Measurements from ENCODE around the gene VAV3. TPM values are rescaled to one million over a fixed set of nuclear protein-coding genes. Genes with fewer than 3 reads are reported as not detected.

VAV3 gene
- total and polyA plus RNA-seq, 9 of the 15 experiments (the other 6 are each of a cell fraction or from before 2014, with no cell fraction given), result not detected

GRCh38 chr1:107657356-107657755 lies 307.6 kb downstream of the VAV3 start (continued):
- no peak for TF ChIP-seq ZNF24 (IDR thresholded peaks at IDR 0.05)

- CTCF ChIA-PET (ENCODE audit: low intra/inter-chr PET ratio), result no interaction called here
- in situ Hi-C loops (cut with MboI), result no loop called here
- no peak for ATAC-seq
- TF ChIP-seq NONO (IDR thresholded peaks at IDR 0.05; ENCODE audit: low read depth in 2 of 2, low read length in 1 of 2) (no peak), ZNF668 (CRISPR knock-in tag; IDR thresholded peaks at IDR 0.05) (no peak), ZNF785 (CRISPR knock-in tag; IDR thresholded peaks at IDR 0.05) (no peak), DNMT1 (IDR thresholded peaks at IDR 0.05) (no peak), PTRF (tag; IDR thresholded peaks at IDR 0.05) (no peak), ZNF740 (CRISPR knock-in tag; IDR thresholded peaks at IDR 0.05) (no peak), ZNF740 (tag; IDR thresholded peaks at IDR 0.05) (no peak), NFIX (CRISPR knock-in tag; IDR thresholded peaks at IDR 0.05; ENCODE audit: low read depth) (no peak), ZBTB11 (CRISPR knock-in tag; IDR thresholded peaks at IDR 0.05) (no peak), ZNF146 (CRISPR knock-in tag; IDR thresholded peaks at IDR 0.05; ENCODE audit: unreplicated experiment) (no peak), TEAD4 (IDR thresholded peaks at IDR 0.05; ENCODE audit: low read length) (no peak), TEAD4 (CRISPR knock-in tag; IDR thresholded peaks at IDR 0.05; ENCODE audit: borderline replicate concordance) (no peak), ARID3A (IDR thresholded peaks at IDR 0.05; ENCODE audit: borderline replicate concordance, low read depth, low read length) (no peak), POLR2AphosphoS5 (IDR thresholded peaks at IDR 0.05; ENCODE audit: control insufficient read depth, insufficient read depth, low read depth, low read length) (no peak), FUS (optimal IDR thresholded peaks at IDR 0.05; ENCODE audit: low read depth, low read length) (no peak), NFXL1 (CRISPR knock-in tag; IDR thresholded peaks at IDR 0.05) (no peak)
Observed at GRCh38 chr1:107653765-107654164, 311.2 kb downstream of the VAV3 start.

More at GRCh38 chr1:107653765-107654164, 311.2 kb downstream of the VAV3 start:
- WGBS (ENCODE audit: insufficient coverage, low coverage, missing lambda C conversion rate), result 0% methylated on average over 2 of the region's 2 CpGs
- H3K27me3 ChIP-seq (ENCODE audit: control insufficient read depth in 2 of 2, insufficient read depth in 2 of 2, low read length in 2 of 2), result no peaks in the 10 kb centered on the region
- H3K9me3 ChIP-seq (replicated peaks; ENCODE audit: control insufficient read depth, insufficient read depth, low read depth, low read length), result no peaks in the 10 kb centered on the region
- intact Hi-C loops (cut with micrococcal nuclease), result no loop called here
- H4K20me1 ChIP-seq (replicated peaks; ENCODE audit: control insufficient read depth, insufficient read depth, low read length), result no peaks in the 10 kb centered on the region
- POLR2A ChIA-PET, result no interaction called here
- no peak overlapping the region for H3K4me3 ChIP-seq
- DNase-seq (ENCODE audit: extremely low read depth in 1 of 4, low spot score in 3 of 4), result no peak
- no peaks in the 10 kb centered on the region for H3K4me1 ChIP-seq (replicated peaks in 1 of 2; ENCODE audit: control insufficient read depth in 2 of 2, insufficient read depth in 2 of 2, low read length in 2 of 2)
- H3K4me2 ChIP-seq (ENCODE audit: insufficient read depth, low read length), result no peak overlapping the region
- no peaks in the 10 kb centered on the region for H3K36me3 ChIP-seq (ENCODE audit: control insufficient read depth, insufficient read depth, low read length)
- no peak overlapping the region for H3K27ac ChIP-seq (ENCODE audit: extremely low read depth, low read depth, low read length)
- H3K79me2 ChIP-seq (ENCODE audit: control insufficient read depth, insufficient read depth, low read length), result no peaks in the 10 kb centered on the region
- H2AFZ ChIP-seq (ENCODE audit: low read depth, low read length), result no peak overlapping the region
- no TSS peak for BruUV-seq (replicated peaks)
- H3K9ac ChIP-seq (ENCODE audit: insufficient read depth in 1 of 2, low read depth in 2 of 2, low read length in 2 of 2), result no peak overlapping the region
- H3K9me1 ChIP-seq (ENCODE audit: control insufficient read depth, insufficient read depth, low read length), result no peaks in the 10 kb centered on the region
- FAIRE-seq, result peak; percentile 19
